Activated naive CD4-positive, alpha-beta T cell treated with anti-CD3 and anti-CD28 coated beads for 36 hours (primary cell): ENCODE results near the gene UGT1A10. TPM values are rescaled to one million over a fixed set of nuclear protein-coding genes. Genes with fewer than 3 reads are reported as not detected.
"Not testable (repeated sequence)": the region's sequence is repeated elsewhere in the genome, so short reads cannot be mapped to it uniquely, and the experiment has no call there.

ENCODE experiments used
- CTCF ChIA-PET: fragments of 350-600 bp; sonication (Branson Sonifier 250); formaldehyde crosslinking; loops from one replicate; lab custom pipeline; 2021; ENCODE audit warnings: antibody characterized with exemption; lab: Charles Lee
- DNase-seq: peaks from one replicate; pipeline ENCODE4 v3.0.0-alpha.2; 2020
- H3K27ac Mint-ChIP-seq: one replicate; pipeline ENCODE4 v1.8.0; 2021; ENCODE audit warnings: mild to moderate bottlenecking, mixed read lengths
- H3K27me3 Mint-ChIP-seq: one replicate; pipeline ENCODE4 v1.8.0; 2021; ENCODE audit warnings: low read depth, mixed read lengths
- H3K36me3 Mint-ChIP-seq: one replicate; pipeline ENCODE4 v1.8.0; 2021; ENCODE audit warnings: low read depth, mixed read lengths
- H3K4me1 Mint-ChIP-seq: one replicate; pipeline ENCODE4 v1.8.0; 2021; ENCODE audit warnings: low read depth, mixed read lengths
- H3K4me3 Mint-ChIP-seq: one replicate; pipeline ENCODE4 v1.8.0; 2021; ENCODE audit warnings: mild to moderate bottlenecking, moderate library complexity, mixed read lengths
- H3K9me3 Mint-ChIP-seq: one replicate; pipeline ENCODE4 v1.8.0; 2021; ENCODE audit warnings: mixed read lengths
- intact Hi-C: fragments of 100-400 bp; cut with micrococcal nuclease; formaldehyde crosslinking; loops from one replicate; pipeline ENCODE4 v1.15.1; 2023
- total RNA-seq, 2 experiments: library from RNA; stranded (reverse); gene quantifications; one replicate each; pipeline ENCODE4 v1.2.3, GENCODE V29; 2021

Gene UGT1A10
- not detected for total RNA-seq

DNA sequence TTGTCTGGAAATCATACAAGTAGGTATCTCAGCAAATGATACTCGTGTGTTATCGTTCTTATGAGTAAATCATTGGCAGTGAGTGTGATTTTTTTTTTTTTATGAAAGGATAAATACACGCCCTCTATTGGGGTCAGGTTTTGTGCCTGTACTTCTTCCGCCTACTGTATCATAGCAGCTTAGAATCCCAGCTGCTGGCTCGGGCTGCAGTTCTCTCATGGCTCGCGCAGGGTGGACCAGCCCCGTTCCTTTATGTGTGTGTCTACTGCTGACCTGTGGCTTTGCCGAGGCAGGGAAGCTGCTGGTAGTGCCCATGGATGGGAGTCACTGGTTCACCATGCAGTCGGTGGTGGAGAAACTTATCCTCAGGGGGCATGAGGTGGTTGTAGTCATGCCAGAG lies at the start of gene UGT1A10:
Gene UGT1A10 (plus strand): TSS at position 143 of the 400 bp plus-strand sequence. CDS start 75 bp downstream, at position 218.
- H3K9me3 Mint-ChIP-seq, H3K4me1 Mint-ChIP-seq, intact Hi-C loops, DNase-seq, H3K36me3 Mint-ChIP-seq, H3K4me3 Mint-ChIP-seq, H3K27ac Mint-ChIP-seq, CTCF ChIA-PET: not testable (repeated sequence)
- peaks cover 34% of the 10 kb centered on the region for H3K27me3 Mint-ChIP-seq

GRCh38 chr2:233588400-233588799 lies 47.8 kb upstream of the UGT1A10 start:
- no peak for DNase-seq
- intact Hi-C loops: no loop called here
- no peak overlapping the region for H3K4me3 Mint-ChIP-seq
- H3K4me1 Mint-ChIP-seq: no peaks in the 10 kb centered on the region
- peaks cover 15% of the 10 kb centered on the region for H3K27me3 Mint-ChIP-seq
- no peak overlapping the region for H3K27ac Mint-ChIP-seq
- CTCF ChIA-PET: no interaction called here
- H3K36me3 Mint-ChIP-seq: peaks cover 3% of the 10 kb centered on the region
- no peaks in the 10 kb centered on the region for H3K9me3 Mint-ChIP-seq

- H3K36me3 Mint-ChIP-seq, H3K27me3 Mint-ChIP-seq, H3K9me3 Mint-ChIP-seq, H3K4me1 Mint-ChIP-seq, DNase-seq, H3K27ac Mint-ChIP-seq, H3K4me3 Mint-ChIP-seq, CTCF ChIA-PET, intact Hi-C loops: not testable (repeated sequence)
Measured at GRCh38 chr2:233592706-233593105, 43.5 kb upstream of the UGT1A10 start.

DNA sequence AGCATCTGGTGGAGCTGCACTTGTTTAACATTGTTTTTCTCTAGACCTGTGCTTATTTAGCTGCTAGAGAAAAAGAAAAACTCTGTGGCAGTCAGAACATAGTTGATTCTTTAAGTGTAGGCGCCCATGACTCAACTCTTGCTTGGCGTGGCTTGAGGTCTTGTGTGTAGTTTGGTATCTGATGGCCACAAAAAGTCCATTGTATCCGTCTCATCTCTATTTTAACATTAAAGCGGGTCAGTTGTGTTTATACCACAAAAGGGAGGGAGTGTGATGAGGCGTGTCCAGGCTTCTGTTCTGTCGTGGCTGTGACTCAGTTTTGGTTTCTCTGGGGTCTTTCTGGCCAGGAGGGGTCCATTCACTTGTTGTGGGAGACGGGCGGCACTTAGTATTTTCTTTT lies 43.0 kb upstream of the UGT1A10 start:
- no peak overlapping the region for H3K4me3 Mint-ChIP-seq
- H3K36me3 Mint-ChIP-seq: no peaks in the 10 kb centered on the region
- peaks cover 2% of the 10 kb centered on the region for H3K27me3 Mint-ChIP-seq
- intact Hi-C loops: no loop called here
- H3K27ac Mint-ChIP-seq: no peak overlapping the region
- H3K4me1 Mint-ChIP-seq: no peaks in the 10 kb centered on the region
- DNase-seq: no peak
- CTCF ChIA-PET: no interaction called here
- no peaks in the 10 kb centered on the region for H3K9me3 Mint-ChIP-seq

DNA sequence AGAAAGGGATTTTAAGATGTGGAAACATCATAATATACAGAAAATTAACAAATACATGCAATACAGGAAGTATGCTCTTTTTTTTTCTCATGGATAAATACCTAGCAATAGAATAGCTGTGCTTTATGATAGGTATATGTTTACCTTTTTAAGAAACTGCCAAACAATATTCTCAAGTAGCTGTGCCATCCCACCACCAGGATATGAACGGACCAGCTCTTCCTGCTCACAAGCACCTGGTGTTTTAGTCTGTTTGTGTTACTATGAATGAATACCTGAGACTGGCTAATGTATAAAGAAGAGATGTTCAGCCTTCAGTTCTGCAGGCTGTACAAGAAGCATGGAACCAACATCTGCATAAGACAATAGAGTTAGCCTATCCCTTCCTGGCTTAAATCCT lies 38.7 kb upstream of the UGT1A10 start:
- DNase-seq: no peak
- CTCF ChIA-PET: interaction anchor here (0.7 to 1.1 kb wide), 4 partner anchors 13 to 258 kb away, joined by 3 to 6 read pairs (median 3); no protein-coding TSS in a partner anchor
- no peak overlapping the region for H3K4me3 Mint-ChIP-seq
- no peaks in the 10 kb centered on the region for H3K36me3 Mint-ChIP-seq
- H3K4me1 Mint-ChIP-seq: no peaks in the 10 kb centered on the region
- intact Hi-C loops: no loop called here
- peaks cover 6% of the 10 kb centered on the region for H3K27me3 Mint-ChIP-seq
- no peaks in the 10 kb centered on the region for H3K9me3 Mint-ChIP-seq
- H3K27ac Mint-ChIP-seq: no peak overlapping the region

DNA sequence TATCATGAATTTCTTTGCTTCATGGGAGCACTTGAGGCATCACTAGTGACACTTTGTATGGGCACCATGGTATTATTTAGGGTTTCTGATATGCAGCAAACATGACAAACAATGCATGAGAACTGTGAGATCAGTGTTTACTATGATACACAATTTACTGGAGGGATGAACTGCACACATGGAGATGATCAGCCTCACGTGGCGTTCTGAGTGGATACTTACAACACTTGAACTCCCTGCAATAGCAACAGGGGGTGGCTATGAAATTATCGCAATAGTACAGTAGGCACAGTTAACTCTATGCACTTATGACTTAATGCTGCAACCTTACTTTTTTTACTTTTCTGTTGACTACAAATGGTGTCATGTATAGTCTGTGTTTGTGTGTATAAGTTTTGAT lies 37.3 kb upstream of the UGT1A10 start:
- CTCF ChIA-PET: no interaction called here
- H3K4me3 Mint-ChIP-seq: no peak overlapping the region
- H3K36me3 Mint-ChIP-seq: no peaks in the 10 kb centered on the region
- H3K27me3 Mint-ChIP-seq: peaks cover 6% of the 10 kb centered on the region
- H3K4me1 Mint-ChIP-seq: no peaks in the 10 kb centered on the region
- DNase-seq: no peak
- H3K27ac Mint-ChIP-seq: no peak overlapping the region
- peaks cover 3% of the 10 kb centered on the region for H3K9me3 Mint-ChIP-seq
- intact Hi-C loops: no loop called here

DNA sequence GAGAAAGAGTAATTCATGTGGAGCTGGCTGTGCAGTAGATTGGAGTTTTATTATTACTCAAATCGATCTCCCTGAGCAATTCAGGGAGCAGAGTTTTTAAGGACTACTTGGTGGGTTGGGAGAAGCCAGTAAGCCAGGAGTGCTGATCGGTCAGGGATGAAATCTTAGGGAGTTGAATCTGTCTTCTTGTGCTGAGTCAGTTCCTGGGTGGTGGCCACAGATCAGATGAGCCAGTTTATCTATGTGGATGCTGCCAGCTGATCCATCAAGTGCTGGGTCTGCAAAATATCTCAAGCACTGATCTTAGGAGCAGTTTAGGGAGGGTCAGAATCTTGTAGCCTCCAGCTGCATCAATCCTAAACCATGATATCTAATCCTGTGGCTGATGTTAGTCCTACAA lies 35.9 kb upstream of the UGT1A10 start:
- H3K27ac Mint-ChIP-seq: no peak overlapping the region

DNA sequence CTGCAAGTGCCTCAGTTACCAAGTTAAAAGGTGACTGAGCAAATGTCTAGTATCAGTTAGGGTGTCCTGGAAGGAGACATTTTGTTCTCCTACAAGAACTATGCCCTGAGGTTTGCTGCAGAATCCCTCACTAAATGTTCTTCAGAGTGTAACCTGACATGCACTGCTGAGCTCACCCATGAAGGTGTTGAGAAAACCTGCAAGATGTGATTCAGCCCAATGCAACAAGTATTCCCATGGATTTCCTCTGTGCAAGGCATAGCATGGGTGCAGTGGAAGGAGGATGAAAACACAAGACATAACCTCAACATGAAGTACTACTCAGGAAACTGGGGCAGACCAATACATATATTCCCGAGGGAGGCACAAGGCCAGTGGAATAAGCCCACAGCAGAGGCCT lies 34.2 kb upstream of the UGT1A10 start:
- CTCF ChIA-PET: interaction anchor here (0.7 kb wide), 1 partner anchor 263 kb away, joined by 3 read pairs; no protein-coding TSS in a partner anchor
- Mint-ChIP-seq H3K4me1 (no peaks in the 10 kb centered on the region), H3K36me3 (no peaks in the 10 kb centered on the region), H3K27ac (no peak overlapping the region), H3K4me3 (no peak overlapping the region), H3K9me3 (peaks cover 3% of the 10 kb centered on the region), H3K27me3 (peaks cover 6% of the 10 kb centered on the region)
- intact Hi-C loops: no loop called here
- no peak for DNase-seq

More for the DNA sequence above, 35.9 kb upstream of the UGT1A10 start:
- DNase-seq: no peak
- Mint-ChIP-seq H3K4me3 (no peak overlapping the region), H3K4me1 (no peaks in the 10 kb centered on the region), H3K36me3 (no peaks in the 10 kb centered on the region), H3K9me3 (peaks cover 3% of the 10 kb centered on the region), H3K27me3 (peaks cover 6% of the 10 kb centered on the region)
- intact Hi-C loops: no loop called here
- CTCF ChIA-PET: no interaction called here

DNA sequence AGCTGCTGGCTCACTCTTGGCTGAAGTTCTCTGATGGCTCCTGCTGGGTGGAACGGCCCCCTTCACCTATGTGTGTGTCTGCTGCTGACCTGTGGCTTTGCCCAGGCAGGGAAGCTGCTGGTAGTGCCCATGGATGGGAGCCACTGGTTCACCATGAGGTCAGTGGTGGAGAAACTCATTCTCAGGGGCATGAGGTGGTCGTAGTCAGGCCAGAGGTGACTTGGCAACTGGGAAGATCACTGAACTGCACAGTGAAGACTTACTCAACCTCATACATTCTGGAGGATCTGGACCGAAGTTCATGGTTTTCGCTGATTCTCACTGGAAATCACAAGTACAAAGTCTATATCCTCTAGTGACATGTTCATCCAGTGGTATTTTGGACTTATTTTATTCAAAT lies 32.7 kb upstream of the UGT1A10 start:
- intact Hi-C loops: no loop called here
- Mint-ChIP-seq H3K4me1 (no peaks in the 10 kb centered on the region), H3K4me3 (no peak overlapping the region), H3K27me3 (peaks cover 6% of the 10 kb centered on the region), H3K36me3 (no peaks in the 10 kb centered on the region), H3K9me3 (peaks cover 3% of the 10 kb centered on the region), H3K27ac (no peak overlapping the region)
- no peak for DNase-seq
- CTCF ChIA-PET: interaction anchor here (0.7 kb wide), 1 partner anchor 503 kb away, joined by 3 read pairs; no protein-coding TSS in a partner anchor

GRCh38 chr2:233604826-233605225 lies 31.4 kb upstream of the UGT1A10 start:
- Mint-ChIP-seq H3K27ac (no peak overlapping the region), H3K36me3 (no peaks in the 10 kb centered on the region), H3K9me3 (peaks cover 3% of the 10 kb centered on the region), H3K4me1 (no peaks in the 10 kb centered on the region), H3K4me3 (no peak overlapping the region), H3K27me3 (peaks cover 6% of the 10 kb centered on the region)
- intact Hi-C loops: no loop called here
- CTCF ChIA-PET: interaction anchor here (0.6 kb wide), 1 partner anchor 263 kb away, joined by 3 read pairs; no protein-coding TSS in a partner anchor
- no peak for DNase-seq

DNA sequence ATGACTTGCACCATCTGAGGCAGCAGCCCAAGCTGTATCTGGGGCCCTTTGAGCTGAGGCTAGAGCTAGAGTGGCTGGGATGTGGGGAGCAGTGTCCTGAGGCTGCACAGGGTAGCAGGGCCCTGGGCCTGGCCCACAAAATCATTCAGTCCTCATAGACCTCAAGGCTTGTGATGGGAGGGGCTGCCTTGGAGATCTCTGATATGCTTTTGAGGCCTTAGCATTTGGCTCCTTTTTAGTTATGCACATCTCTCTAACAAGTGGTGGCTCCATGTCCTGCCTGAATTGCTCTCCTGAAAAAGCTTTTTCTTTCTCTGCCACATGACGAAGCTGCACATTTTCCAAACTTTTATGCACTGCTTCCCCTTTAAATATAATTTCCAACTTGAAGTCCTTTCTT lies 30.6 kb upstream of the UGT1A10 start:
- Mint-ChIP-seq H3K36me3 (no peaks in the 10 kb centered on the region), H3K9me3 (peaks cover 8% of the 10 kb centered on the region), H3K4me3 (no peak overlapping the region), H3K27me3 (peaks cover 2% of the 10 kb centered on the region), H3K4me1 (no peaks in the 10 kb centered on the region), H3K27ac (no peak overlapping the region)
- intact Hi-C loops: no loop called here
- CTCF ChIA-PET: interaction anchor here (0.6 kb wide), 1 partner anchor 264 kb away, joined by 3 read pairs; no protein-coding TSS in a partner anchor
- DNase-seq: no peak

DNA sequence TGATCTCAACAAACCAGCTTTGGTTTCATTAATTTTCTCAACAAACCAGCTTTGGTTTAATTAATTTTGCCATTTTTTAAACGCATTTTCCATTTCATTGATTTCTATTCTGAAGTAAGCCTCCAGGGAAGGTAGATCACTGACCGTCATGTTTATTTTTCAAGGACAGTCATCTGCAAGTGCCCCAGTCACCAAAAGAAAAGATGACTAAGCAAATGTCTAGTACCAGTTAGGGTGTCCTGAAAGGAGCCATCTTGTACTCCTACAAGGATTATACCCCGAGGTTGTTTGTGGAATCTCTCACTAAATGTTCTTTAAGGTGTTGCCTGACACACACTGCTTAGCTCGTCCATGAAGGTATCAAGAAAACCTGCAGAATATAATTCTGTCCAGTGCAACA lies 25.0 kb upstream of the UGT1A10 start:
- intact Hi-C loops: no loop called here
- Mint-ChIP-seq H3K4me3 (no peak overlapping the region), H3K36me3 (no peaks in the 10 kb centered on the region), H3K27me3 (peaks cover 18% of the 10 kb centered on the region), H3K9me3 (peaks cover 13% of the 10 kb centered on the region), H3K4me1 (no peaks in the 10 kb centered on the region), H3K27ac (no peak overlapping the region)
- CTCF ChIA-PET: no interaction called here
- no peak for DNase-seq

DNA sequence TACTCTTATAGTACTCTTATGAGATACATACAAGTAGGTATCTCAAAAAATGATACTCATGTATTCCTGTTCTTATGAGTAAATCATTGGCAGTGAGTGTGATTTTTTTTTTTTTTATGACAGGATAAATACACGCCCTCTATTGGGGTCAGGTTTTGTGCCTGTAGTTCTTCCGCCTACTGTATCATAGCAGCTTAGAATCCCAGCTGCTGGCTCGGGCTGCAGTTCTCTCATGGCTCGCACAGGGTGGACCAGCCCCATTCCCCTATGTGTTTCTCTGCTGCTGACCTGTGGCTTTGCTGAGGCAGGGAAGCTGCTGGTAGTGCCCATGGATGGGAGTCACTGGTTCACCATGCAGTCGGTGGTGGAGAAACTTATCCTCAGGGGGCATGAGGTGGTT lies 18.8 kb upstream of the UGT1A10 start, which contains the start of gene UGT1A8:
Gene UGT1A8 (plus strand): TSS at position 158 of the 400 bp plus-strand sequence. CDS start 75 bp downstream, at position 233.
- H3K27ac Mint-ChIP-seq, H3K36me3 Mint-ChIP-seq, H3K4me1 Mint-ChIP-seq, CTCF ChIA-PET, DNase-seq, H3K9me3 Mint-ChIP-seq, H3K4me3 Mint-ChIP-seq, intact Hi-C loops: not testable (repeated sequence)
- H3K27me3 Mint-ChIP-seq: peaks cover 30% of the 10 kb centered on the region
